Forelimb muscle (tissue), 1 donor: ENCODE measurements around the gene TNNT1. TPM values are rescaled to one million over a fixed set of nuclear protein-coding genes. Genes with fewer than 3 reads are reported as not detected.
"Not testable (repeated sequence)": the region's sequence is repeated elsewhere in the genome, so short reads cannot be mapped to it uniquely, and the experiment has no call there.

Experiments
- DNase-seq: peaks from one replicate; pipeline ENCODE4 v3.0.0-alpha.2; 2013; ENCODE audit warnings: low read depth
- polyA plus RNA-seq: library from polyadenylated mRNA; unstranded; fragments of 120-200 nt; gene quantifications from one replicate; pipeline ENCODE4 v1.2.1, GENCODE V29; 2013; ENCODE audit not compliant: insufficient read length

The TNNT1 gene
- polyA plus RNA-seq, 1 donor, result 742 TPM

DNA sequence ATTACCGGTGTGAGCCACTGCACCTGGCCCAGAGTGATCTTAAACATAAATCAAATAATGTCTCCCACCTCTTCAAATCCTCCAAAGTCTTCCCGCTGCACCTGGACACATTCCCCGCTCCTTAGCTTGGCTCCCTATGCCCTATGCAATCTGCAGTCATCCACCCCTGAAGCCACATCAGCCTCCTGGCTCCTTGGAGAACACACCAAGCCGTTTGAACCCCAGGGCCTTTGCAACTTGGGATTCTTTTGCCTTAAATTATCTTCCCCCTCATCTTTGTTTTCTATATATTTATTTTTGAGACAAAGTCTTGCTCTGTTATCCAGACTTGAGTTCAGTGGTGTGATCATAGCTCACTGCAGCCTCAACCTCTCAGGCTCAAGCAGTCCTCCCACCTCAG lies 20.1 kb upstream of the TNNT1 start:
- no peak for DNase-seq

DNA sequence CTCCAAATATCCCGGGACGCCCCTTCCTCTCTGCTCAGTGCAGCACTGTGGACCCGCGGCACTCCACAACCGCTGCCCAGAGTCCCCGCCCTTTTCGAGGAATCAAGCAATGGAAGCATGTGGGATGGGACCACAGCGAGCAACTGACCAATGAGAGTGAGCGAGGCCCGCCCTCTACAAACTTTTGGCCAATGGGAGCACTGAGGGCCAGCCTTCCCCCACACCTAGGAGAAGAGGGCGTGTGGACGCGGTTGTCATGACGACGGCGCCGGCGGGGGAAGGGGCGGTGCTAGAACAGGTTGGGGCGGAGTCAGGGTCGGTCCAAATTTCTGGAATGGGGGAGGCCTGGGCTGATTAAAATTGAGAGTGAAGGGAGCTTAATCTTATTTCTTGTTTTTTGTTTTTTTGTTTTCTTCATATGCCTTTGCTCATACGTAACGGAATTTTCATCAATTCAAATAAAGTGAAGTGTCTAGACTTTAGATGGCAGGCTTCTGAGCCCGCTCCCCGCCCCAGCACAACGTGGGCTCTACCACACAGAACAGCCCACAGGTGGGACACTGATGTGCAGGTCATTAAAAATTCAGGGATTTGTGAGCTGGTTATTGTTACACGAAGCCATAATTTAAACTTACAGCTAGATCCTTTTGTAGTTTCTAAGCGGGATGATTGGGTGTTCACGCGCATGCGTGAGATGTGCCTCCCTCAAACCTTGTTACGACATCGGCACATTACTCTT lies 17.7 kb upstream of the TNNT1 start, which contains the start of gene DNAAF3:
Gene DNAAF3 (minus strand): TSS at position 84 of the 739 bp plus-strand sequence. CDS start 200 bp downstream, outside the sequence.
- peak; percentile 44 for DNase-seq

DNA sequence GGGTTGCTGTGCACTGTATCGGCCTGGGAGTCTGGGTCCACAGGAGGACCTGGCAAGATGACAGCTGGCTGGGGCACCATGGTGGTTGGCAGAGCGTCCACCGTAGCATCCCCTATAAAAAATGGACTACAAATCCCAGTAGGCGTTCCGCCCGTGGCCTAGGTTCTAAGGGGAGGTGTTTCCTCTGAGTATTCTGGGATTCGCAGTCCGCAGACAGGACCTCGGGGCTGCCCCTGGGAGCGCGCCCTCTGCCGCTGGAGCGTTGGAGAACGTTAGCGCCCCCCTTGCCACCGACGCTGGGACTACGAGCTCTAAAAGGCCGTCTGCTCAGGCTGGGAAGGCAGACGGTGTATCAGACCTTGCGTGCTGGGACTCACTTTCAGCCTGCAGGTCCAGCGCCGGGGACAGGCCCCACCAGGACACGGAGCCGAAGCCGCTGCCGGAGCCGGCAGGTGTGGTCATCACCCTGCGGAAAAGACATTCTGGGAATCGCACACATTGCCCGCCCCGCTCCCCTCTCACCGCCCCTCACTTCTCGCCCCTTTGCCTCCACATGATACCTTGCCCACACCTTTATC lies 17.0 kb upstream of the TNNT1 start:
- DNase-seq, result no peak

GRCh38 chr19:55161571-55162322 lies 12.7 kb upstream of the TNNT1 start:
- no peak for DNase-seq

DNA sequence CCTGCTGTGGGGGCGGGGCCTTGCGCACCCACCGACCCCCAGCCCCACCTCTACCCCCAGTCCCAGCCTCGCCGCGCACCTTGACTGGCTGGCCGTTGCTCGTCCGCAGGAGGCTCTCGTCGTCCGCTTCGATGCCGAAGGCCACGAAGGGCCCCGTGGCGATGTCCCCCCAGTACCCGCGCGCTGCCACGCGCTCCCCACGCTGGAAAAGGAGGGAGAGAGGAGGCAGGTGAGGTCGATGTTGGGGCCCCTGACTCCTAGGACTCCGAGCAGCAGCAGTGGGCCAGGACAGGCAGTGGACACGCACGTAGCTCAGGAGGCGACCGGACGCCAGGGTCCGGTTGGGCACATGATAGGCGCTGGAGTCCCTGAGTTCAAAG lies 12.0 kb upstream of the TNNT1 start:
- no peak for DNase-seq

GRCh38 chr19:55160128-55160985 lies 11.4 kb upstream of the TNNT1 start:
- no peak for DNase-seq

- DNase-seq, result no peak
These were observed 10.1 kb upstream of the TNNT1 start for GRCh38 chr19:55158848-55159749.

DNA sequence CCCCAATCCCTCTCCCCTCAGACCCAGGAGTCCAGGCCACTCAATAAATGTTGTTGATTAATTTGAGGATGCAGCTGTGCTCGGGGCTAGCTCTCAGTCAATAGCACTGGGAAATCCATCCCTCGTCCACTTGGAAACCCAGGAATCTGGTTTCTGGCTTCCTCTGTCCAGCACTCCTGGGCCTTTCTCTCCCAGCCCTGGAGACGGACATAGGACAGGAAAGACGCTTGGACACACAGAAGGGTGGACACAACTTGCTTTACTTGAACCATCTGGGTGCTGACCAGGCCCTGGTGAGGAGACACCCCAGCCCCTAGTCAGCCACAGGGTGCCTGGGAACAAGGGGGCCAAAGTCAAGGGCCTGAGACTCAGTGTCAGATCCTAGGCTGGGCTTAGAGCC lies 9.4 kb upstream of the TNNT1 start:
- DNase-seq, result no peak

GRCh38 chr19:55157064-55157908 lies 8.3 kb upstream of the TNNT1 start, which contains the start of gene TNNI3:
Gene TNNI3, minus strand, starts transcription at chr19:55157732. Its CDS starts 143 bp downstream, at chr19:55157589.
- no peak for DNase-seq

DNA sequence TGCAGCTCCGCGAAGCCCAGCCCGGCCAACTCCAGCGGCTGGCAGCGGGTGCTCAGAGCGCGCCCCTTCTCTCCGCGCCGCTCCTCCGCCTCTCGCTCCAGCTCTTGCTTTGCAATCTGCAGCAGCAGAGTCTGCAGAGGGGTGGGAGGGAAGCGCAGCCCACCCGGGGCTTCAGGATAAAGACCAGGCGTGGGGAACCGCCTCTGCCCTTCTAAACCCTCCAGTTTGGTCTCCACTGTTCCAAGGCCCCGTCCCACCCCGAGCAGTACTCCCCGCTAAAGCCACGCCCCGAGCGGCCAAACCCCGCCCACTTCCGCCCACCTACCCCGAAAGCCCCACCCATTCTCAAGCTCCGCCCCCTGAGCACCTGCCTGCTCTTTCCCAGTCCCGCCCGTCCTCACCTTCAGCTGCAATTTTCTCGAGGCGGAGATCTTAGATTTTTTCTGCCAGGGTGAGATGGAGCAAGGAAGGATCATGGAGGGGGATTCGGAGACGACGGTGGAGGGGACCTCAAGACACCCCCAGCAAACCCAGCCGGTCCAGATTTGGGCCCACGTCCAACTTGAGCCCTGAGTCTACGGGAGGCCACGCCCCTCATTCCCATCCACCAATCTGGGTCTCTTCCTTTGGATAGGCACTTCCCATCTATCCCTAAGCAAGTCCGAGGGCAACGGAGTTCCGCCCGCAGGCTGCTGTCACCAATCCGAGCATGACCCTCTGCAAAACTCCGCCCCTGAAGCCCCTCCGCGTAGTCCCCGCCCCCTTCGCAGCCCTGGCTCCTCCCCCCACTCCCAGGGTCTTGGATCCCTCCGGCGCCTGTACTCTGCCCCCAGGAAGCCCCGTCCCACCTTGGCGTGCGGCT lies 7.4 kb upstream of the TNNT1 start:
- DNase-seq, result no peak

DNA sequence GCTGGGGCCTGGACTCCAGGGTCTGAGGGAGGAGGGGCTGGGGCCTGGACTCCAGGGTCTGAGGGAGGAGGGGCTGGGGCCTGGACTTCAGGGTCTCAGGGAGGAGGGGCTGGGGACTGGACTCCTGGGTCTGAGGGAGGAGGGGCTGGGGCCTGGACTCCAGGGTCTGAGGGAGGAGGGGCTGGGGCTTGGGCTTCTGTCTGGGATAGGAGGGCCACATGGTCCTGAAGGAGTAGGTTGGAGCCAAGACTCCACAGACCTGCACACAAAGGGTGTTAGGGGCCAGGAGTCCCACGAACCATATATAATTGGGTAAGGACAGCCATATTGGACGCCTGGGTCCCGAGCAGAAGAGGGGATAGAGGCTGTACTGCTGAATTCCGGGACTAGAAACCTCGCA lies 6.8 kb upstream of the TNNT1 start:
- not testable (repeated sequence) for DNase-seq

- DNase-seq, result no peak
These were observed 4.8 kb upstream of the TNNT1 start for GRCh38 chr19:55153652-55154264.

DNA sequence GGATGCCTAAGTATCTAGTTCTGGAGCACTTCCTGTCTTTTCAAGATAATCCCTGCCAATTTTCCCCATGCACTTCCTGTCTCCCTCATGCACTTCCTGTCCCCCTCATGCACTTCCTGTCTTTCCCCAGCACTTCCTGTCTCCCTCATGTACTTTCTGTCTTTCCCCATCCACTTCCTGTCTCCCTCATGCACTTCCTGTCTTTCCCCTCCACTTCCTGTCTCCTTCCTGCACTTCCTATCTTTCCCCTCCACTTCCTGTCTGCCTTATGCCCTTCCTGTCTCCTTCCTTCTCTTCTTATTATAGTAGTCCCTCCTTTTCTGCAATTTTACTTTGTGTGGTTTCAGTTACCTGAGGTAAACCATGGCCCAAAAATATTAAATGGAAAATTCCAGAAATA lies 3.0 kb upstream of the TNNT1 start:
- DNase-seq, result no peak

DNA sequence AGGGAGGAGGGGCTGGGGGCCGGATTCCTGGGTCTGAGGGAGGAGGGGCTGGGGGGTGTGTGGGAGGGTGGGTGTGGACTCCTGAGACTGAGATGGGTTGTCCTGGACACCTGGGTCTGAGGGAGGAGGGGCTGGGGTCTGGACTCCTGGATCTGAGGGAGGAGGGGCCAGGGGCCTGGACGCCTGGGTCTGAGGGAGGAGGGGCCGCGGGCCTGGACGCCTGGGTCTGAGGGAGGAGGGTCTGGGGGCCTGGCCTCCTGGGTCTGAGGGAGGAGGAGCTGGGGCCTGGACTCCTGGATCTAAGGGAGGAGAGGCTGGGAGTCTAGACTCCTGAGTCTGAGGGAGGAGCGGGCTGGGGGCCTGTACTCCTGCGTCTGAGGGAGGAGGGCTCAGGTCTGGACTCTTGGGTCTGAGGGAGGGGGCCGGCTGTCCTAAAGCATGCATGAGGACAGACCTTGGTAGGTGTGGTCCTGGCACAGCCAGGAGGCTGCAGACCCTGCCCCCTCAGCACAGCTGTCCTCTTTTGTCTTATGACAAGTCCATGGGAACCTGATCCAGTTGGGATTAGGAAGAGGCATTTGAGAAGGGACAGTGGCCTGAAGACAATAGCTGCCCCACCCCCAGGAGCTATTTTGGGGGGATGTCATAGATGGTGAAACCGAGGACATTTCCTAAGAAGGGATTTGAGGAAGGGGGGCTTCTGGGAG lies 1.3 kb downstream of the TNNT1 start:
- DNase-seq, result no peak

GRCh38 chr19:55146705-55147273 lies 2.2 kb downstream of the TNNT1 start:
- DNase-seq, result no peak

DNA sequence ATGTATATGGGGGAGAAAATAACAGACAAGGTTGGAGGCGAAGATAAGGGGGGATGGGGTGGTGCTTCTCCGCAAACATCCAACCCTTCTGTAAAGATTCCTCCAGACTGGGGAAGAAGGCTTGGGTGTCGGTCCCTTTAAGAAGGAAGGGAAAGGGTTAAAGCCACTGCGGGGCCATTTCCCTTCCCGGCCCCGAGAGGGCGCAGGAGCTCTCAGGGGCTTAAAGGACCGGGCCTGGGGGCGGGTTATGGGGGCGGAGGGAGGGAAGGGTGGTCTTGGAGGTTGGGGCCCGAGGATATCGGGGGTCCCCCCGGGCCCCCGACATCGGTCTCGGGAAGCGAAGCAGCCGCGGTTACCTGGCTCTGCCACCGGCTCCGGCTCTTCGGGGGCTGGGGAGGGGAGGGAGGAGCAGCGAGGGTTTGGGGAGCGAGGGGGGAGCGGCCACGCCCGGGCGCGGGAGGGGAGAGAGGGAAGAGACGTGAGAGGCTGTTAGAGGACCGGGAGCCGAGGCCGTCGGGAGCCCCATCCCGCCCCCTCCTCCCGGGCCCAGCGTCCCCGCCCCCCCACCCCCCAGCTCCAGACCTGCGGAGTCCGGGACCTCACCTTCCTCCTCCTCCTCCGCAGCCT lies 2.8 kb downstream of the TNNT1 start:
- no peak for DNase-seq

DNA sequence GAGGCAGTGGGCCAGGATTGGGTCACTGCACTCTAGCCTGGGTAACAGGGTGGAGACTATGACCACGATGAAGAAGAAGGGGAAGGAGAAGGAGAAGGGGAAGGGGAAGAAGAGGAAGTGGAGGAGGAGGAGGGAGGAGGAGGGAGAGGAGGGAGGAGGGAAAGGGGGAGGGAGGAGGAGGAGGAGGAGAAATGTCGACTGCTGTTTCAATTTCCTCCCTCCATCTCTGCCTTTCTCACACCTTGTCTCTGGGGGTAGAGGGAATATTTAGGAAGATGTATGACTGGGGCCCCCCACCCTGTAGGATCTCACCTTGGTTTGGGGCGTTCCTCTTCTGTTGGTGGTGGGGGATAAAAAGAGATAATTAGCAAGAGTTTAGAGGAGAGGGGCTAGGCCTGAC lies 3.8 kb downstream of the TNNT1 start:
- DNase-seq, result no peak
